ENCODE measurements around the gene SPINK4. TPM values are rescaled to one million over a fixed set of nuclear protein-coding genes. Genes with fewer than 3 reads are reported as not detected.

SPINK4 gene
- total RNA-seq, 1 experiment from 2014 or later: not detected

- TF ChIP-seq ZNF396 (CRISPR knock-in tag; IDR thresholded peaks at IDR 0.05; ENCODE audit: borderline replicate concordance): no peak
- TF ChIP-seq ZNF512 (CRISPR knock-in tag; IDR thresholded peaks at IDR 0.05; ENCODE audit: borderline replicate concordance): no peak
- TF ChIP-seq SP1 (CRISPR knock-in tag; conservative IDR thresholded peaks at IDR 0.05): no peak
- TF ChIP-seq USF1 (CRISPR knock-in tag; IDR thresholded peaks at IDR 0.05): no peak
- no peak for TF ChIP-seq SMAD3 (CRISPR knock-in tag; IDR thresholded peaks at IDR 0.05; ENCODE audit: borderline replicate concordance)
- no peak for TF ChIP-seq ZNF219 (CRISPR knock-in tag; IDR thresholded peaks at IDR 0.05; ENCODE audit: borderline replicate concordance)
- TF ChIP-seq ZNF263 (CRISPR knock-in tag; IDR thresholded peaks at IDR 0.05; ENCODE audit: low read depth): no peak
Observed at GRCh38 chr9:33222031-33222430, 17.9 kb upstream of the SPINK4 start (continued).

GRCh38 chr9:33223696-33224095, 16.3 kb upstream of the SPINK4 start:
- H3K4me1 Mint-ChIP-seq: no peaks in the 10 kb centered on the region
- DNase-seq (ENCODE audit: low spot score): no peak
- H3K4me3 Mint-ChIP-seq: no peak overlapping the region
- ChIA-PET CTCF (no interaction called here), POLR2A (no interaction called here)
- no peak for TF ChIP-seq CREM (CRISPR knock-in tag; IDR thresholded peaks at IDR 0.05)
- H3K27ac Mint-ChIP-seq: no peak overlapping the region
- no peaks in the 10 kb centered on the region for H3K36me3 Mint-ChIP-seq
- no peaks in the 10 kb centered on the region for H3K27me3 Mint-ChIP-seq (ENCODE audit: low read depth)
- H3K9me3 Mint-ChIP-seq: no peaks in the 10 kb centered on the region
- ATAC-seq: no peak

- CTCF ChIA-PET: interaction anchor here (0.8 to 2.0 kb wide), 19 partner anchors 8 to 181 kb away, joined by 3 to 12 read pairs (median 4); partner anchors contain the start of genes B4GALT1 and SPINK4
- ATAC-seq (no peak), DNase-seq (ENCODE audit: low spot score) (peak; percentile 52)
- Mint-ChIP-seq H3K4me3 (no peak overlapping the region), H3K36me3 (no peaks in the 10 kb centered on the region), H3K27me3 (ENCODE audit: low read depth) (no peaks in the 10 kb centered on the region), H3K27ac (no peak overlapping the region; the same call in 1 of the 2 replicates), H3K9me3 (no peaks in the 10 kb centered on the region), H3K4me1 (no peaks in the 10 kb centered on the region)
- POLR2A ChIA-PET: interaction anchor here (0.7 kb wide), 1 partner anchor 1005 kb away, joined by 3 read pairs; no protein-coding TSS in a partner anchor
- TF ChIP-seq PREB (CRISPR knock-in tag; IDR thresholded peaks at IDR 0.05; ENCODE audit: borderline replicate concordance): no peak
- peak; percentile 53 for TF ChIP-seq CTCF (IDR thresholded peaks at IDR 0.05)
Observed at GRCh38 chr9:33225319-33226147, 14.4 kb upstream of the SPINK4 start.

- Mint-ChIP-seq H3K9me3 (no peaks in the 10 kb centered on the region), H3K4me1 (no peaks in the 10 kb centered on the region), H3K4me3 (no peak overlapping the region), H3K27me3 (ENCODE audit: low read depth) (no peaks in the 10 kb centered on the region), H3K27ac (no peak overlapping the region), H3K36me3 (no peaks in the 10 kb centered on the region)
- DNase-seq (ENCODE audit: low spot score) (no peak), ATAC-seq (no peak)
- CTCF ChIA-PET: interaction anchor here (1.1 to 2.0 kb wide), 10 partner anchors 9 to 226 kb away, joined by 3 to 12 read pairs (median 4); partner anchors contain the start of gene SPINK4
- POLR2A ChIA-PET: no interaction called here
- TF ChIP-seq CDX4 (CRISPR knock-in tag; IDR thresholded peaks at IDR 0.05; ENCODE audit: borderline replicate concordance): no peak
- no peak for TF ChIP-seq TEAD1 (CRISPR knock-in tag; IDR thresholded peaks at IDR 0.05)
- TF ChIP-seq AR (CRISPR knock-in tag; IDR thresholded peaks at IDR 0.05): no peak
- TF ChIP-seq ZNF671 (CRISPR knock-in tag; IDR thresholded peaks at IDR 0.05): no peak
- TF ChIP-seq TEAD4 (CRISPR knock-in tag; IDR thresholded peaks at IDR 0.05): no peak
- no peak for TF ChIP-seq ZNF317 (CRISPR knock-in tag; IDR thresholded peaks at IDR 0.05; ENCODE audit: borderline replicate concordance, low read depth)
- no peak for TF ChIP-seq TP53 (CRISPR knock-in tag; IDR thresholded peaks at IDR 0.05)
- TF ChIP-seq NFYB (CRISPR knock-in tag; conservative IDR thresholded peaks at IDR 0.05; ENCODE audit: low read depth): no peak
- TF ChIP-seq ZNF138 (CRISPR knock-in tag; conservative IDR thresholded peaks at IDR 0.05): no peak
Observed at GRCh38 chr9:33227008-33227398, 13.0 kb upstream of the SPINK4 start.
